Stomach (tissue), 9 donors: ENCODE data around the gene XPO6. TPM values are rescaled to one million over a fixed set of nuclear protein-coding genes. Genes with fewer than 3 reads are reported as not detected.
A peak's percentile ranks its signal among the peaks of the same experiment; 100 is the strongest.

ENCODE experiments used
- DNase-seq, 2 donors: peaks; one replicate each; pipeline versions ENCODE4 v3.0.0 to v3.0.0-alpha.2; 2013 to 2019
- H3K27ac ChIP-seq, 5 donors: fragments of 200-600 bp in 4 of 5; sonication (generic) in 4 of 5; one replicate each; pipeline ENCODE4 v1.5.1; 2013 to 2019; ENCODE audit warnings: mild to moderate bottlenecking in 1 of 5, moderate library complexity in 1 of 5
- H3K27me3 ChIP-seq, 3 donors: fragments of 200-600 bp; sonication (generic); one replicate each; pipeline ENCODE4 v1.5.1; 2017 to 2019; ENCODE audit warnings: mixed run types in 1 of 3
- H3K36me3 ChIP-seq, 4 donors: fragments of 200-600 bp; sonication (generic); 1 replicate in 3 of 4; 2 replicates in 1 of 4; pipeline ENCODE4 v1.5.1; 2016 to 2019
- H3K4me1 ChIP-seq, 4 donors: fragments of 200-600 bp; sonication (generic); one replicate each; pipeline ENCODE4 v1.5.1; 2016 to 2019
- H3K4me3 ChIP-seq, 4 donors: fragments of 200-600 bp; sonication (generic) in 3 of 4; one replicate each; pipeline ENCODE4 v1.5.1; 2016 to 2019; ENCODE audit warnings: mild to moderate bottlenecking in 1 of 4
- H3K9me3 ChIP-seq, 4 donors: fragments of 200-600 bp; sonication (generic); one replicate each; pipeline ENCODE4 v1.5.1; 2016 to 2019
- EP300 ChIP-seq: sonication (generic); formaldehyde crosslinking; IDR thresholded peaks from one replicate; pipeline ENCODE4 v1.6.1; 2017; ENCODE audit warnings: antibody characterized with exemption
- POLR2A ChIP-seq, 4 donors: fragments of 450-650 bp; IDR thresholded peaks; one replicate each; pipeline ENCODE4 v1.6.1; 2016; ENCODE audit warnings: antibody characterized with exemption in 4 of 4, control low read depth in 2 of 4, mild to moderate bottlenecking in 1 of 4, moderate library complexity in 1 of 4
- POLR2AphosphoS5 ChIP-seq, 3 donors: sonication (generic); formaldehyde crosslinking; IDR thresholded peaks; one replicate each; pipeline ENCODE4 v1.6.1; 2016; ENCODE audit warnings: antibody characterized with exemption in 3 of 3
- WGBS, 5 donors: extraction: QIAGEN DNeasy Blood & Tissue Kit in 3 of 5; methylation state at CpG; one replicate each; pipeline versions ENCODE4 v1.1.5 to v1.1.7; 2013 to 2018; 5-methylcytosine and 5-hydroxymethylcytosine counted together
- intact Hi-C: fragments of 100-400 bp; cut with DNase I; formaldehyde crosslinking; loops from one replicate; pipeline ENCODE4 v1.15.1; 2023; ENCODE audit warnings: low total_unique reads
- polyA plus RNA-seq, 3 donors: library from polyadenylated mRNA; stranded (reverse); fragments of 200-250 nt; gene quantifications; one replicate each; pipeline ENCODE4 v1.2.3, GENCODE V29; 2013
- total RNA-seq, 5 donors: library from RNA; depleted of rRNA; stranded (reverse); fragments of >200 nt; gene quantifications; one replicate each; pipeline versions ENCODE4 v1.1.0 to v1.2.3, GENCODE V29; 2014 to 2016
- TF ChIP-seq, protein P1 (sequence below), 7 experiments: fragments of 450-650 bp in 4 of 7; fragments of 200-600 bp in 3 of 7; sonication (generic) in 3 of 7; IDR thresholded peaks; one replicate each; pipeline ENCODE4 v1.5.1; 2016 to 2019; ENCODE audit warnings: antibody characterized with exemption in 7 of 7, control low read depth in 2 of 7, mild to moderate bottlenecking in 1 of 7
- donor health status: healthy with polysubstance abuse.
- donor health status: Bipolar disorder and iron deficiency.
- donor health status: healthy.

The XPO6 gene
- total and polyA plus RNA-seq, 8 donors, result 37.2 to 241 (median 85.2) TPM

DNA sequence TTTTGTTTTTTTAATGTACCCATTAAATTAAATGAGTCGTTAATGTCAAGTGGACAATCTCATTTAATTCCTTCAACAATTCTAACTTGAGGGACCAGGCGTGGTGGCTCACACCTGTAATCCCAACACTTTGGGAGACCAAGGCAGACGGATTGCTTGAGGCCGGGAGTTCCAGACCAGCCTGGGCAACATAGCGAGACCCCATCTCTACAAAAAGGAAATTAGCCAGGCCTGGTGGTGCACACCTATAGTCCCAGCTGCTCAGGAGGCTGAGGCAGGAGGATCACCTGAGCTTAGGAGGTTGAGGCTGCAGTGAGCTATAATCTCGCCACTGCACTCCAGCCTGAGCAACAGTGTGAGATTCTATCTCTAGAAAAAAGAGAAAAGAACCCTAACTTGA is 127.6 kb downstream of the XPO6 start:
- peaks cover 0 to 5% (median 2%) of the 10 kb centered on the region in 4 donors for H3K4me1 ChIP-seq
- intact Hi-C loops, result no loop called here
- H3K9me3 ChIP-seq, result no peaks in the 10 kb centered on the region
- H3K27me3 ChIP-seq, result no peaks in the 10 kb centered on the region
- no peak overlapping the region for H3K27ac ChIP-seq
- TF ChIP-seq, protein P1, sequence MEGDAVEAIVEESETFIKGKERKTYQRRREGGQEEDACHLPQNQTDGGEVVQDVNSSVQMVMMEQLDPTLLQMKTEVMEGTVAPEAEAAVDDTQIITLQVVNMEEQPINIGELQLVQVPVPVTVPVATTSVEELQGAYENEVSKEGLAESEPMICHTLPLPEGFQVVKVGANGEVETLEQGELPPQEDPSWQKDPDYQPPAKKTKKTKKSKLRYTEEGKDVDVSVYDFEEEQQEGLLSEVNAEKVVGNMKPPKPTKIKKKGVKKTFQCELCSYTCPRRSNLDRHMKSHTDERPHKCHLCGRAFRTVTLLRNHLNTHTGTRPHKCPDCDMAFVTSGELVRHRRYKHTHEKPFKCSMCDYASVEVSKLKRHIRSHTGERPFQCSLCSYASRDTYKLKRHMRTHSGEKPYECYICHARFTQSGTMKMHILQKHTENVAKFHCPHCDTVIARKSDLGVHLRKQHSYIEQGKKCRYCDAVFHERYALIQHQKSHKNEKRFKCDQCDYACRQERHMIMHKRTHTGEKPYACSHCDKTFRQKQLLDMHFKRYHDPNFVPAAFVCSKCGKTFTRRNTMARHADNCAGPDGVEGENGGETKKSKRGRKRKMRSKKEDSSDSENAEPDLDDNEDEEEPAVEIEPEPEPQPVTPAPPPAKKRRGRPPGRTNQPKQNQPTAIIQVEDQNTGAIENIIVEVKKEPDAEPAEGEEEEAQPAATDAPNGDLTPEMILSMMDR (IDR thresholded peaks at IDR 0.05), result no peak
- TF ChIP-seq EP300 (no peak), POLR2A (IDR thresholded peaks at IDR 0.05) (no peak), POLR2AphosphoS5 (IDR thresholded peaks at IDR 0.05) (no peak)
- WGBS, 5 donors, result 92 to 95% (median 93%) methylated on average over 6 of the region's 6 CpGs
- H3K36me3 ChIP-seq, result no peaks in the 10 kb centered on the region
- DNase-seq, result no peak
- no peak overlapping the region for H3K4me3 ChIP-seq

- Histone ChIP-seq H3K4me3 (no peak overlapping the region), H3K4me1 (peaks cover 0 to 5% (median 2%) of the 10 kb centered on the region in 4 donors), H3K27ac (no peak overlapping the region), H3K9me3 (no peaks in the 10 kb centered on the region), H3K36me3 (no peaks in the 10 kb centered on the region), H3K27me3 (no peaks in the 10 kb centered on the region)
- DNase-seq, result peak in 1 of 2 donors; percentile 55
- intact Hi-C loops, result no loop called here
- WGBS, 5 donors, result 28 to 55% (median 33%) methylated on average over 10 to 13 of the region's 13 CpGs
- no peak for TF ChIP-seq EP300
- TF ChIP-seq POLR2AphosphoS5 (IDR thresholded peaks at IDR 0.05), result no peak
- TF ChIP-seq, protein P1 (IDR thresholded peaks at IDR 0.05), result no peak
These were observed 129.1 kb downstream of the XPO6 start for GRCh38 chr16:28082624-28083023.

GRCh38 chr16:28081391-28081968 is 130.3 kb downstream of the XPO6 start:
- Histone ChIP-seq H3K27me3 (no peaks in the 10 kb centered on the region), H3K9me3 (no peaks in the 10 kb centered on the region), H3K4me3 (no peak overlapping the region), H3K4me1 (peaks cover 0 to 5% (median 2%) of the 10 kb centered on the region in 4 donors), H3K36me3 (no peaks in the 10 kb centered on the region), H3K27ac (no peak overlapping the region)
- DNase-seq, result no peak
- TF ChIP-seq POLR2AphosphoS5 (IDR thresholded peaks at IDR 0.05) (no peak), POLR2A (IDR thresholded peaks at IDR 0.05) (no peak), EP300 (no peak)
- TF ChIP-seq, protein P1 (IDR thresholded peaks at IDR 0.05), result no peak
- whole genome bisulfite sequencing, 5 donors, result 72 to 85% (median 79%) methylated on average over 9 of the region's 9 CpGs
- intact Hi-C loops, result no loop called here

GRCh38 chr16:28078261-28078660 is 133.5 kb downstream of the XPO6 start:
- no peak for DNase-seq
- no peak for TF ChIP-seq EP300
- TF ChIP-seq, protein P1 (IDR thresholded peaks at IDR 0.05), result no peak
- TF ChIP-seq POLR2AphosphoS5 (IDR thresholded peaks at IDR 0.05), result no peak
- TF ChIP-seq POLR2A (IDR thresholded peaks at IDR 0.05), result no peak
- Histone ChIP-seq H3K9me3 (no peaks in the 10 kb centered on the region), H3K27ac (no peak overlapping the region), H3K36me3 (no peaks in the 10 kb centered on the region), H3K4me1 (peaks cover 0 to 5% (median 2%) of the 10 kb centered on the region in 4 donors), H3K4me3 (no peak overlapping the region), H3K27me3 (peaks cover 0 to 6% (median 0%) of the 10 kb centered on the region in 3 donors)
- WGBS, 5 donors, result 78 to 89% (median 84%) methylated on average over 6 of the region's 6 CpGs
- intact Hi-C loops, result no loop called here
